Measurements from ENCODE around the gene KLF13.

Gene KLF13

GRCh38 chr15:31313223-31313622, 13.4 kb upstream of the KLF13 start:
- no peaks in the 10 kb centered on the region for H3K36me3 ChIP-seq (ENCODE audit: insufficient read depth, low read length)
- H3K27me3 ChIP-seq (ENCODE audit: insufficient read depth, low read length), result no peaks in the 10 kb centered on the region
- H2AFZ ChIP-seq (ENCODE audit: low read length), result no peak overlapping the region
- no peaks in the 10 kb centered on the region for H3K9me2 ChIP-seq (ENCODE audit: low read depth, low read length)
- H3K9me3 ChIP-seq (ENCODE audit: low read length), result no peaks in the 10 kb centered on the region
- H3K4me1 ChIP-seq (ENCODE audit: insufficient read depth, low read length, severe bottlenecking), result peaks cover 19% of the 10 kb centered on the region
- no peak overlapping the region for H3K9ac ChIP-seq (ENCODE audit: low read length)
- H3K4me3 ChIP-seq (ENCODE audit: low read depth, low read length, poor library complexity, severe bottlenecking), result no peak overlapping the region
- no peak overlapping the region for H3K4me2 ChIP-seq (ENCODE audit: low read length)
- no peaks in the 10 kb centered on the region for H3K79me2 ChIP-seq (ENCODE audit: insufficient read depth, low read length)
- no peaks in the 10 kb centered on the region for H4K20me1 ChIP-seq (ENCODE audit: insufficient read depth, low read length)
- no peak overlapping the region for H3K27ac ChIP-seq (ENCODE audit: low read depth, low read length, poor library complexity, severe bottlenecking)
- TF ChIP-seq EZH2 (IDR thresholded peaks at IDR 0.05; ENCODE audit: borderline replicate concordance, low read length), result no peak
- TF ChIP-seq, protein P1, sequence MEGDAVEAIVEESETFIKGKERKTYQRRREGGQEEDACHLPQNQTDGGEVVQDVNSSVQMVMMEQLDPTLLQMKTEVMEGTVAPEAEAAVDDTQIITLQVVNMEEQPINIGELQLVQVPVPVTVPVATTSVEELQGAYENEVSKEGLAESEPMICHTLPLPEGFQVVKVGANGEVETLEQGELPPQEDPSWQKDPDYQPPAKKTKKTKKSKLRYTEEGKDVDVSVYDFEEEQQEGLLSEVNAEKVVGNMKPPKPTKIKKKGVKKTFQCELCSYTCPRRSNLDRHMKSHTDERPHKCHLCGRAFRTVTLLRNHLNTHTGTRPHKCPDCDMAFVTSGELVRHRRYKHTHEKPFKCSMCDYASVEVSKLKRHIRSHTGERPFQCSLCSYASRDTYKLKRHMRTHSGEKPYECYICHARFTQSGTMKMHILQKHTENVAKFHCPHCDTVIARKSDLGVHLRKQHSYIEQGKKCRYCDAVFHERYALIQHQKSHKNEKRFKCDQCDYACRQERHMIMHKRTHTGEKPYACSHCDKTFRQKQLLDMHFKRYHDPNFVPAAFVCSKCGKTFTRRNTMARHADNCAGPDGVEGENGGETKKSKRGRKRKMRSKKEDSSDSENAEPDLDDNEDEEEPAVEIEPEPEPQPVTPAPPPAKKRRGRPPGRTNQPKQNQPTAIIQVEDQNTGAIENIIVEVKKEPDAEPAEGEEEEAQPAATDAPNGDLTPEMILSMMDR (IDR thresholded peaks at IDR 0.05; ENCODE audit: low read length), result no peak
- no peaks in the 10 kb centered on the region for H3F3A ChIP-seq (ENCODE audit: insufficient read depth, low read length)

- no peaks in the 10 kb centered on the region for H3K79me2 ChIP-seq (ENCODE audit: insufficient read depth, low read length)
Observed at GRCh38 chr15:31314380-31314779, 12.3 kb upstream of the KLF13 start.

DNA sequence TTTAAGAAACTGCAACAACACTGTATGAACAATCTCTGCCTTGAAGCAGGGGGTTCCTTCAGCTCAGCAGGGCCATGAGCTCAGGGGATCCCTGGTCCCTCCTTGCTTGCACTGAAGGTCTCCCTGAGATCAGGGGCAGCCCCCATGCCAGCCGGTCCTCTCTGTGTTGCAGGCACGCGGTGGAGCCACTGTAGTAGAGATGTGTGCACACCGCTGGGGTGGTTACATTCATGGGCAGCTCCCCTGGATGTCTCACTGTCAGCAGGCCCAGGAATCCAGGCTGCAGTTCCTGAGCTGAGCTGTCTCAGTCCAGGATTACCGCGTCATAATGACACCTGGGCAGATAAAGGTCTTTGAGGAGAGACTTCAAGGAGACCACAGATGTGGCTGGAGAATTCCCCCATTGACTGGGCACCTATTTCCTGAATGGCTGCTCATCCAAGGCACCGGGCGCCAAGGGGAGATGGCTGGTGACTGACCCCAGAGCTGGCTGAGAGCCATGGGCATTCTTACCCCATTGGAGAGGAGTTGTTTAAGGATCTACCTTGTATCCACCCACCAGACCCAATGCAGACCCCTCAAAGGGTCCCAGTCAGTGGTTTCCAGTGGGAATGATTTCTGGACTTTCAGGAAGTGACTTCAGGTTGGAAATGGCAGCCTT, 10.4 kb upstream of the KLF13 start:
- no peak for TF ChIP-seq EZH2 (IDR thresholded peaks at IDR 0.05; ENCODE audit: borderline replicate concordance, low read length)
- TF ChIP-seq, protein P1 (IDR thresholded peaks at IDR 0.05; ENCODE audit: low read length), result no peak
- Histone ChIP-seq H2AFZ (ENCODE audit: low read length) (no peak overlapping the region), H3K27me3 (ENCODE audit: insufficient read depth, low read length) (no peaks in the 10 kb centered on the region), H3K27ac (ENCODE audit: low read depth, low read length, poor library complexity, severe bottlenecking) (no peak overlapping the region), H3K9me2 (ENCODE audit: low read depth, low read length) (no peaks in the 10 kb centered on the region), H3K79me2 (ENCODE audit: insufficient read depth, low read length) (no peaks in the 10 kb centered on the region), H3K4me3 (ENCODE audit: low read depth, low read length, poor library complexity, severe bottlenecking) (no peak overlapping the region), H3K4me2 (ENCODE audit: low read length) (no peak overlapping the region), H3K9ac (ENCODE audit: low read length) (no peak overlapping the region), H3K9me3 (ENCODE audit: low read length) (peaks cover under 1% of the 10 kb centered on the region; the same call in 1 of the 2 replicates), H3F3A (ENCODE audit: insufficient read depth, low read length) (no peaks in the 10 kb centered on the region), H4K20me1 (ENCODE audit: insufficient read depth, low read length) (no peaks in the 10 kb centered on the region), H3K36me3 (ENCODE audit: insufficient read depth, low read length) (no peaks in the 10 kb centered on the region; the same call in 1 of the 2 replicates), H3K4me1 (ENCODE audit: insufficient read depth, low read length, severe bottlenecking) (peaks cover 28% of the 10 kb centered on the region)

More at GRCh38 chr15:31314380-31314779, 12.3 kb upstream of the KLF13 start:
- TF ChIP-seq, protein P1 (IDR thresholded peaks at IDR 0.05; ENCODE audit: low read length), result no peak
- no peak for TF ChIP-seq EZH2 (IDR thresholded peaks at IDR 0.05; ENCODE audit: borderline replicate concordance, low read length)
- no peak overlapping the region for H2AFZ ChIP-seq (ENCODE audit: low read length)
- H3K4me1 ChIP-seq (ENCODE audit: insufficient read depth, low read length, severe bottlenecking), result peaks cover 17% of the 10 kb centered on the region
- H3K9me2 ChIP-seq (ENCODE audit: low read depth, low read length), result no peaks in the 10 kb centered on the region
- no peak overlapping the region for H3K4me3 ChIP-seq (ENCODE audit: low read depth, low read length, poor library complexity, severe bottlenecking)
- no peaks in the 10 kb centered on the region for H3K9me3 ChIP-seq (ENCODE audit: low read length)
- H3K9ac ChIP-seq (ENCODE audit: low read length), result no peak overlapping the region
- H3K36me3 ChIP-seq (ENCODE audit: insufficient read depth, low read length), result no peaks in the 10 kb centered on the region
- H3F3A ChIP-seq (ENCODE audit: insufficient read depth, low read length), result no peaks in the 10 kb centered on the region
- H4K20me1 ChIP-seq (ENCODE audit: insufficient read depth, low read length), result no peaks in the 10 kb centered on the region
- H3K27ac ChIP-seq (ENCODE audit: low read depth, low read length, poor library complexity, severe bottlenecking), result no peak overlapping the region
- no peak overlapping the region for H3K4me2 ChIP-seq (ENCODE audit: low read length)
- no peaks in the 10 kb centered on the region for H3K27me3 ChIP-seq (ENCODE audit: insufficient read depth, low read length)

Data from OCI-LY1 (cell line).